HepG2 (cell line): Measurements from ENCODE around the gene DAZAP1. TPM values are rescaled to one million over a fixed set of nuclear protein-coding genes. Genes with fewer than 3 reads are reported as not detected.

Experiments
- ATAC-seq: fragments of 200-7000 bp; cut with Tn5 transposase; 3 replicates; pipeline ENCODE4 v1.9.1; 2020; ENCODE audit warnings: mild to moderate bottlenecking, moderate library complexity
- BruUV-seq: library from RNA; stranded (reverse); fragments of 400-500 nt; replicated peaks from 2 replicates; lab custom pipeline; 2021; lab: Mats Ljungman, UMichigan
- CTCF ChIA-PET: fragments of 300-600 bp; formaldehyde crosslinking; extraction: SDS; loops from one replicate; lab custom pipeline; 2021; ENCODE audit warnings: low total read pairs, inconsistent platforms, low intra/inter-chr PET ratio; lab: Yijun Ruan, JAX
- POLR2A ChIA-PET: fragments of 350-600 bp; sonication (Branson Sonifier 250); formaldehyde crosslinking; loops from one replicate; lab custom pipeline; 2020; ENCODE audit warnings: antibody characterized with exemption, inconsistent platforms; lab: Yijun Ruan, JAX
- DNase-seq: peaks from one replicate; pipeline ENCODE4 v3.0.0-alpha.2; 2015; ENCODE audit warnings: low spot score
- FAIRE-seq: peaks from 3 replicates; lab custom pipeline; 2011; peaks lifted over from hg19 to GRCh38; lab: Jason Lieb, UNC
- H2AFZ ChIP-seq: one replicate; pipeline ENCODE4 v1.6.1; 2011; ENCODE audit warnings: low read length, inconsistent platforms
- H3K27ac ChIP-seq: fragments of 300-600 bp; 3 replicates; pipeline ENCODE4 v1.8.0; 2011; ENCODE audit warnings: mixed run types, mild to moderate bottlenecking, mixed read lengths, low read length, inconsistent platforms; ENCODE audit not compliant: insufficient read depth; ENCODE audit errors: extremely low read length
- H3K27me3 ChIP-seq, 2 experiments: fragments of 200-600 bp in 1 of 2; 2 replicates in 1 of 2; 3 replicates in 1 of 2; pipeline versions ENCODE4 v1.6.0 to v1.8.0; 2011; ENCODE audit warnings: low read length in 2 of 2, mild to moderate bottlenecking in 2 of 2, moderate library complexity in 2 of 2, inconsistent platforms in 1 of 2; ENCODE audit not compliant: insufficient read depth in 2 of 2, control insufficient read depth in 1 of 2
- H3K36me3 ChIP-seq, 2 experiments: fragments of 200-600 bp in 1 of 2; replicated peaks in 1 of 2; 2 replicates in 1 of 2; 3 replicates in 1 of 2; pipeline versions ENCODE4 v1.5.1 to v1.8.0; 2011; ENCODE audit warnings: low read length in 2 of 2, inconsistent platforms in 1 of 2; ENCODE audit not compliant: insufficient read depth in 2 of 2, control insufficient read depth in 1 of 2
- H3K4me1 ChIP-seq: 2 replicates; pipeline ENCODE4 v1.5.1; 2012; ENCODE audit warnings: low read length, inconsistent platforms; ENCODE audit not compliant: insufficient read depth
- H3K4me2 ChIP-seq: 2 replicates; pipeline ENCODE4 v1.6.0; 2011; ENCODE audit warnings: low read depth, low read length, inconsistent platforms
- H3K4me3 ChIP-seq, 3 experiments: fragments of 200-600 bp in 1 of 3; sonication (generic), shearing (Covaris generic) in 1 of 3; replicated peaks in 1 of 3; 2 replicates each; pipeline ENCODE4 v1.5.1; 2011 to 2016; ENCODE audit warnings: low read length in 3 of 3, inconsistent platforms in 2 of 3, low read depth in 2 of 3, mild to moderate bottlenecking in 2 of 3, control low read depth in 1 of 3, mixed read lengths in 1 of 3; ENCODE audit not compliant: insufficient read depth in 1 of 3
- H3K79me2 ChIP-seq: one replicate; pipeline ENCODE4 v1.6.1; 2011; ENCODE audit warnings: low read length, inconsistent platforms; ENCODE audit not compliant: insufficient read depth
- H3K9ac ChIP-seq: 2 replicates; pipeline ENCODE4 v1.6.0; 2011; ENCODE audit warnings: mild to moderate bottlenecking, low read depth, low read length, inconsistent platforms; ENCODE audit not compliant: insufficient read depth
- H3K9me3 ChIP-seq: 2 replicates; pipeline ENCODE4 v1.5.1; 2012; ENCODE audit warnings: mild to moderate bottlenecking, low read length
- H4K20me1 ChIP-seq: 2 replicates; pipeline ENCODE4 v1.6.0; 2011; ENCODE audit warnings: inconsistent platforms, mild to moderate bottlenecking, low read length, moderate library complexity; ENCODE audit not compliant: insufficient read depth
- AGO2 ChIP-seq: fragments of 200-400 bp; formaldehyde crosslinking; optimal IDR thresholded peaks from 2 replicates; pipeline ENCODE3; 2017; ENCODE audit warnings: mild to moderate bottlenecking, low read depth, low read length, moderate library complexity
- CHCHD3 ChIP-seq: sonication (generic); formaldehyde crosslinking; IDR thresholded peaks from 2 replicates; pipeline ENCODE4 v1.8.0; 2022; ENCODE audit warnings: mild to moderate bottlenecking, missing genetic modification reagents, moderate library complexity
- GABPA ChIP-seq, 2 experiments: IDR thresholded peaks; 2 replicates each; pipeline ENCODE4 v1.6.1; 2011 to 2016; ENCODE audit warnings: low read depth in 2 of 2, low read length in 1 of 2, missing biosample characterization in 1 of 2, missing genetic modification characterization in 1 of 2
- POLR2AphosphoS5 ChIP-seq: IDR thresholded peaks from 2 replicates; pipeline ENCODE4 v1.6.1; 2012; ENCODE audit warnings: low read depth, low read length
- RBFOX2 ChIP-seq: fragments of 200-400 bp; formaldehyde crosslinking; IDR thresholded peaks from 2 replicates; pipeline ENCODE4 v1.6.1; 2017; ENCODE audit warnings: low read depth, mild to moderate bottlenecking, low read length
- TRIM24 ChIP-seq: sonication (generic); formaldehyde crosslinking; IDR thresholded peaks from 2 replicates; pipeline ENCODE4 v1.8.0; 2022; ENCODE audit warnings: mild to moderate bottlenecking, missing genetic modification reagents
- ZNF766 ChIP-seq: sonication (generic); formaldehyde crosslinking; IDR thresholded peaks from 2 replicates; pipeline ENCODE4 v1.5.0; 2020; ENCODE audit warnings: missing genetic modification reagents, borderline replicate concordance
- ZNF790 ChIP-seq: sonication (generic); formaldehyde crosslinking; IDR thresholded peaks from 2 replicates; pipeline ENCODE4 v1.8.0; 2022; ENCODE audit warnings: missing genetic modification reagents, mild to moderate bottlenecking, borderline replicate concordance
- WGBS: methylation state at CpG from one replicate; pipeline ENCODE4 v1.1.6; 2017; ENCODE audit warnings: low lambda C conversion rate; 5-methylcytosine and 5-hydroxymethylcytosine counted together
- in situ Hi-C: cut with HindIII; loops from 2 replicates; pipeline ENCODE4 v1.10.0; 2017; ENCODE audit warnings: low pct_unique_long_range_greater_than_20kb; ENCODE audit not compliant: extremely low pct_ligation_motif_present
- intact Hi-C: fragments of 100-400 bp; cut with micrococcal nuclease; formaldehyde crosslinking; loops from one replicate; pipeline ENCODE4 v1.10.0; 2022; ENCODE audit not compliant: unreplicated experiment
- polyA plus RNA-seq, 8 experiments: library from polyadenylated mRNA; depleted of rRNA in 3 of 8; stranded (reverse) in 7 of 8; unstranded in 1 of 8; fragments of >200 nt; fragmentation: Illumina TruSeq in 4 of 8; extraction: Trizol in 4 of 8; gene quantifications; 2 replicates each; pipeline versions ENCODE4 v1.2.1 to v1.2.3, GENCODE V29; 2011 to 2016; ENCODE audit warnings: low read depth in 4 of 8, missing spikeins in 1 of 8, mixed read lengths in 1 of 8; ENCODE audit not compliant: insufficient read depth in 1 of 8
- total RNA-seq, 5 experiments: library from RNA; depleted of rRNA; stranded (reverse); fragments of >200 nt; fragmentation: Illumina TruSeq; extraction: Trizol; gene quantifications; 2 replicates each; pipeline ENCODE4 v1.2.3, GENCODE V29; 2016; ENCODE audit warnings: low read depth in 1 of 5

The DAZAP1 gene
- total and polyA plus RNA-seq, 2 of the 13 experiments (the other 11 are each of a cell fraction or from before 2014, with no cell fraction given), result 63.3 to 79.2 TPM

GRCh38 chr19:1441022-1441426 lies 33.6 kb downstream of the DAZAP1 start:
- CTCF ChIA-PET, result no interaction called here
- no peak overlapping the region for H3K27ac ChIP-seq
- peaks cover 31% of the 10 kb centered on the region for H3K79me2 ChIP-seq
- H4K20me1 ChIP-seq, result peaks cover 36% of the 10 kb centered on the region
- H3K36me3 ChIP-seq, result peaks cover 13 to 31% of the 10 kb centered on the region in 2 experiments
- no TSS peak for BruUV-seq
- no peak for ATAC-seq
- H3K4me2 ChIP-seq, result no peak overlapping the region
- H3K27me3 ChIP-seq, result no peaks in the 10 kb centered on the region
- TF ChIP-seq CHCHD3 (CRISPR knock-in tag), result no peak
- peak; percentile 77 for TF ChIP-seq AGO2
- peak; percentile 12; the same call in 1 of the 2 replicates for TF ChIP-seq POLR2AphosphoS5
- no peak for TF ChIP-seq ZNF790 (CRISPR knock-in tag)
- TF ChIP-seq TRIM24, result no peak
- TF ChIP-seq RBFOX2, result peak; percentile 52
- 0 out of 2 replicates have a peak, but pooled peaks have one; percentile 12 for TF ChIP-seq GABPA (IDR thresholded peaks at IDR 0.05; ENCODE audit: low read depth, low read length)
- no peak for TF ChIP-seq GABPA (CRISPR knock-in tag; IDR thresholded peaks at IDR 0.05; ENCODE audit: low read depth)
- TF ChIP-seq ZNF766 (CRISPR knock-in tag), result no peak
- TF ChIP-seq, all 625 proteins: peak for 4
- peaks cover 42% of the 10 kb centered on the region for H3K4me1 ChIP-seq
- in situ Hi-C loops, result no loop called here
- FAIRE-seq (no peak), DNase-seq (no peak)
- no peak overlapping the region for H2AFZ ChIP-seq
- no peaks in the 10 kb centered on the region for H3K9me3 ChIP-seq
- POLR2A ChIA-PET, result interaction anchor here (0.7 to 1.0 kb wide), 2 partner anchors 17 to 31 kb away, joined by 4 read pairs; no protein-coding TSS in a partner anchor
- H3K4me3 ChIP-seq, result no peak overlapping the region
- intact Hi-C loops, result no loop called here
- WGBS, result 96% methylated on average over 5 of the region's 9 CpGs
- H3K9ac ChIP-seq, result peak overlapping the region; percentile 8; the same call in 1 of the 2 replicates
